Endometrial microvascular endothelial cells (primary cell): Measurements from ENCODE around the gene OIP5. TPM values are rescaled to one million over a fixed set of nuclear protein-coding genes. Genes with fewer than 3 reads are reported as not detected.
"Not testable (repeated sequence)": the region's sequence is repeated elsewhere in the genome, so short reads cannot be mapped to it uniquely, and the experiment has no call there.

Experiments
- in situ Hi-C: cut with HindIII; loops from 2 replicates; pipeline ENCODE4 v1.10.0; 2017; ENCODE audit warnings: low sequenced_read_pairs, low pct_unique_long_range_greater_than_20kb; ENCODE audit errors: inconsistent ontology term
- total RNA-seq: library from RNA; depleted of rRNA; stranded (reverse); fragments of >200 nt; gene quantifications from one replicate; pipeline ENCODE4 v1.2.3, GENCODE V29; 2015; ENCODE audit errors: inconsistent ontology term

Gene OIP5
- total RNA-seq, 1 donor from 2014 or later = 28.6 TPM

- in situ Hi-C loops = no loop called here
These were observed 55.6 kb downstream of the OIP5 start for GRCh38 chr15:41276831-41277230.

GRCh38 chr15:41269887-41270286, 62.5 kb downstream of the OIP5 start:
- in situ Hi-C loops = no loop called here

- in situ Hi-C loops = no loop called here
These were observed 68.5 kb downstream of the OIP5 start for GRCh38 chr15:41263891-41264351.

GRCh38 chr15:41262571-41262970, 69.8 kb downstream of the OIP5 start:
- in situ Hi-C loops = no loop called here

- in situ Hi-C loops = not testable (repeated sequence)
These were observed 71.5 kb downstream of the OIP5 start for GRCh38 chr15:41260924-41261323.

- in situ Hi-C loops = no loop called here
These were observed 72.7 kb downstream of the OIP5 start for GRCh38 chr15:41259546-41260189.

Other genes starting within 250 kb of the OIP5 start
- gene INO80, start 216.3 kb downstream of the OIP5 start, total RNA-seq = 20.3 TPM
- not detected for gene EXD1, start 101.8 kb downstream of the OIP5 start, total RNA-seq
- gene CHP1, start 101.3 kb downstream of the OIP5 start, total RNA-seq = 203 TPM
- 107 TPM for gene NUSAP1, start 290 bp upstream of the OIP5 start, total RNA-seq
- gene NDUFAF1, start 69.9 kb upstream of the OIP5 start, total RNA-seq = 25.8 TPM
- 29.8 TPM for gene RTF1, start 84.5 kb upstream of the OIP5 start, total RNA-seq
- gene ITPKA, start 161.3 kb upstream of the OIP5 start, total RNA-seq = 0.37 TPM
- gene LTK, start 181.2 kb upstream of the OIP5 start, total RNA-seq = 0.65 TPM
- gene RPAP1, start 211.7 kb upstream of the OIP5 start, total RNA-seq = 31.2 TPM
- gene TYRO3, start 226.6 kb upstream of the OIP5 start, total RNA-seq = 9.2 TPM